HCT116 (cell line): Measurements from ENCODE around the gene PANX2. TPM values are rescaled to one million over a fixed set of nuclear protein-coding genes. Genes with fewer than 3 reads are reported as not detected.
A peak's percentile ranks its signal among the peaks of the same experiment; 100 is the strongest.

Experiments
- ATAC-seq: fragments of 200-7000 bp; cut with Tn5 transposase; 2 replicates; pipeline ENCODE4 v1.9.1; 2020; ENCODE audit warnings: mild to moderate bottlenecking, moderate library complexity
- BruUV-seq: library from RNA; stranded (reverse); fragments of 400-500 nt; replicated peaks from 2 replicates; lab custom pipeline; 2021; lab: Mats Ljungman, UMichigan
- CTCF ChIA-PET: fragments of 300-600 bp; sonication (Branson Sonifier 250); formaldehyde crosslinking; loops from one replicate; lab custom pipeline; 2021; ENCODE audit warnings: antibody characterized with exemption; lab: Charles Lee
- POLR2A ChIA-PET: fragments of 300-600, 350-600 bp; sonication (Branson Sonifier 250); formaldehyde crosslinking; loops from one replicate; lab custom pipeline; 2021; ENCODE audit warnings: antibody characterized with exemption; lab: Charles Lee
- RAD21 ChIA-PET, 2 experiments: fragments of 300-600 bp; sonication (Branson Sonifier 250); formaldehyde crosslinking; loops; one replicate each; lab custom pipeline; 2023; ENCODE audit warnings: low total read pairs in 2 of 2; ENCODE audit not compliant: uncharacterized antibody in 2 of 2, unreplicated experiment in 2 of 2, low non-redundant PET in 1 of 2; lab: Charles Lee
- DNase-seq: peaks from one replicate; pipeline ENCODE4 v3.0.0-alpha.2; 2010; ENCODE audit warnings: low read depth, low spot score
- H2AFZ ChIP-seq: fragments of 200-600 bp; shearing (Covaris generic), sonication (generic); 2 replicates; pipeline ENCODE4 v1.6.1; 2017; ENCODE audit warnings: low read depth, mixed run types, mixed read lengths, antibody characterized with exemption, low read length; ENCODE audit not compliant: poor library complexity, severe bottlenecking
- H3K27ac ChIP-seq: 2 replicates; pipeline ENCODE4 v1.5.1; 2012; ENCODE audit warnings: low read depth, low read length
- H3K27me3 ChIP-seq: fragments of 200-600 bp; sonication (generic); 2 replicates; pipeline ENCODE4 v1.6.1; 2016; ENCODE audit warnings: mixed run types, low read length, mixed read lengths; ENCODE audit not compliant: insufficient read depth
- H3K36me3 ChIP-seq, 2 experiments: fragments of 200-500 bp in 1 of 2; fragments of 200-600 bp in 1 of 2; sonication (Bioruptor generic) in 1 of 2; sonication (generic) in 1 of 2; 2 replicates each; pipeline versions ENCODE4 v1.5.1 to v1.6.1; 2014 to 2016; ENCODE audit warnings: low read length in 2 of 2, inconsistent platforms in 1 of 2, mixed read lengths in 1 of 2, mixed run types in 1 of 2; ENCODE audit not compliant: insufficient read depth in 2 of 2, control insufficient read depth in 1 of 2
- H3K4me1 ChIP-seq, 2 experiments: fragments of 200-600 bp in 1 of 2; sonication (generic) in 1 of 2; 2 replicates each; pipeline versions ENCODE4 v1.5.1 to v1.6.1; 2012 to 2017; ENCODE audit warnings: low read length in 2 of 2, inconsistent platforms in 1 of 2, mild to moderate bottlenecking in 1 of 2, mixed read lengths in 1 of 2, mixed run types in 1 of 2, moderate library complexity in 1 of 2; ENCODE audit not compliant: insufficient read depth in 2 of 2, control insufficient read depth in 1 of 2
- H3K4me2 ChIP-seq: fragments of 200-600 bp; sonication (generic); 2 replicates; pipeline ENCODE4 v1.6.1; 2017; ENCODE audit warnings: mixed run types, low read length, mixed read lengths
- H3K4me3 ChIP-seq, 2 experiments: fragments of 200-600 bp in 1 of 2; sonication (generic) in 1 of 2; replicated peaks in 1 of 2; 2 replicates each; pipeline ENCODE4 v1.5.1; 2011 to 2016; ENCODE audit warnings: low read length in 2 of 2, control low read depth in 1 of 2, low read depth in 1 of 2, mild to moderate bottlenecking in 1 of 2, mixed read lengths in 1 of 2, mixed run types in 1 of 2
- H3K79me2 ChIP-seq: fragments of 200-600 bp; sonication (generic); 2 replicates; pipeline ENCODE4 v1.6.1; 2017; ENCODE audit warnings: mild to moderate bottlenecking, mixed run types, low read length, moderate library complexity, mixed read lengths; ENCODE audit not compliant: insufficient read depth
- H3K9ac ChIP-seq: fragments of 200-600 bp; sonication (generic); 2 replicates; pipeline ENCODE4 v1.6.1; 2016; ENCODE audit warnings: low read length, mixed read lengths
- H3K9me2 ChIP-seq: fragments of 200-600 bp; sonication (generic), shearing (Covaris generic); 2 replicates; pipeline ENCODE4 v1.6.1; 2017; ENCODE audit warnings: mixed run types, mild to moderate bottlenecking, moderate library complexity; ENCODE audit not compliant: insufficient read depth
- H3K9me3 ChIP-seq, 2 experiments: fragments of 200-500 bp in 1 of 2; fragments of 200-600 bp in 1 of 2; sonication (Bioruptor generic) in 1 of 2; sonication (generic) in 1 of 2; 2 replicates each; pipeline ENCODE4 v1.6.1; 2014 to 2017; ENCODE audit warnings: low read length in 2 of 2, mixed read lengths in 2 of 2, inconsistent platforms in 1 of 2, low read depth in 1 of 2, mild to moderate bottlenecking in 1 of 2, mixed run types in 1 of 2, moderate library complexity in 1 of 2; ENCODE audit not compliant: control insufficient read depth in 1 of 2, insufficient read depth in 1 of 2
- H4K20me1 ChIP-seq: fragments of 200-600 bp; sonication (generic), shearing (Covaris generic); 2 replicates; pipeline ENCODE4 v1.6.1; 2017; ENCODE audit warnings: mixed run types, mild to moderate bottlenecking, moderate library complexity; ENCODE audit not compliant: insufficient read depth
- CBX3 ChIP-seq: IDR thresholded peaks from 2 replicates; pipeline ENCODE4 v1.6.1; 2012; ENCODE audit warnings: low read depth
- CEBPB ChIP-seq: IDR thresholded peaks from 2 replicates; pipeline ENCODE4 v1.6.1; 2012; ENCODE audit warnings: low read depth
- ELF1 ChIP-seq: IDR thresholded peaks from 2 replicates; pipeline ENCODE4 v1.6.1; 2012; ENCODE audit warnings: low read depth, borderline replicate concordance
- EZH2 ChIP-seq: fragments of 200-600 bp; sonication (generic); IDR thresholded peaks from 2 replicates; pipeline ENCODE4 v1.6.1; 2017; ENCODE audit warnings: antibody characterized with exemption, mixed run types
- EZH2phosphoT487 ChIP-seq: fragments of 200-600 bp; IDR thresholded peaks from 2 replicates; pipeline ENCODE4 v1.6.1; 2018; ENCODE audit warnings: antibody characterized with exemption, borderline replicate concordance
- FOSL1 ChIP-seq: IDR thresholded peaks from 2 replicates; pipeline ENCODE4 v1.6.1; 2012; ENCODE audit warnings: low read depth
- JUND ChIP-seq: IDR thresholded peaks from 2 replicates; pipeline ENCODE4 v1.6.1; 2012
- POLR2A ChIP-seq: IDR thresholded peaks from 2 replicates; pipeline ENCODE4 v1.7.0; 2011; ENCODE audit warnings: borderline replicate concordance; ENCODE audit not compliant: insufficient read depth, insufficient read length; ENCODE audit errors: extremely low read depth
- SRF ChIP-seq: IDR thresholded peaks from 2 replicates; pipeline ENCODE4 v1.6.1; 2012; ENCODE audit warnings: low read depth
- YY1 ChIP-seq: IDR thresholded peaks from 2 replicates; pipeline ENCODE4 v1.6.1; 2011; ENCODE audit warnings: low read length, low read depth, moderate library complexity, mild to moderate bottlenecking; ENCODE audit not compliant: insufficient replicate concordance; ENCODE audit errors: extremely low read depth
- ZFX ChIP-seq: fragments of 450-650 bp; IDR thresholded peaks from 2 replicates; pipeline ENCODE4 v1.6.1; 2017
- ZNF274 ChIP-seq: fragments of 200-500 bp; sonication (Bioruptor generic); IDR thresholded peaks from 2 replicates; pipeline ENCODE4 v1.6.1; 2014; ENCODE audit warnings: mild to moderate bottlenecking, low read depth, low read length, inconsistent platforms
- intact Hi-C: fragments of 100-400 bp; cut with micrococcal nuclease; formaldehyde crosslinking; loops from 2 replicates; pipeline ENCODE4 v1.10.0; 2022
- total RNA-seq: library from RNA; stranded (reverse); gene quantifications from one replicate; pipeline ENCODE4 v1.2.1, GENCODE V29; 2021; ENCODE audit not compliant: unreplicated experiment
- TF ChIP-seq, protein P1 (sequence below): IDR thresholded peaks from 2 replicates; pipeline ENCODE4 v1.6.1; 2012
- TF ChIP-seq, protein P2 (sequence below): IDR thresholded peaks from 2 replicates; pipeline ENCODE4 v1.6.1; 2012; ENCODE audit warnings: low read depth
- TF ChIP-seq, protein P3 (sequence below), 3 experiments: fragments of 200-600 bp in 1 of 3; sonication (generic) in 1 of 3; IDR thresholded peaks in 2 of 3; conservative IDR thresholded peaks in 1 of 3; 2 replicates each; pipeline ENCODE4 v1.5.1; 2012 to 2017; ENCODE audit warnings: low read depth in 2 of 3, low read length in 2 of 3, antibody characterized with exemption in 1 of 3, borderline replicate concordance in 1 of 3, control low read depth in 1 of 3, mild to moderate bottlenecking in 1 of 3, mixed read lengths in 1 of 3, mixed run types in 1 of 3, moderate library complexity in 1 of 3; ENCODE audit not compliant: insufficient read depth in 1 of 3
- TF ChIP-seq, protein P4 (sequence below): IDR thresholded peaks from 2 replicates; pipeline ENCODE4 v1.6.1; 2011; ENCODE audit warnings: mild to moderate bottlenecking, low read length, moderate library complexity; ENCODE audit not compliant: insufficient replicate concordance; ENCODE audit errors: extremely low read depth
- TF ChIP-seq, protein P5 (sequence below): IDR thresholded peaks from 2 replicates; pipeline ENCODE4 v1.6.1; 2012

PANX2 gene
- total RNA-seq, 1 experiment from 2014 or later: 8.0 TPM

DNA sequence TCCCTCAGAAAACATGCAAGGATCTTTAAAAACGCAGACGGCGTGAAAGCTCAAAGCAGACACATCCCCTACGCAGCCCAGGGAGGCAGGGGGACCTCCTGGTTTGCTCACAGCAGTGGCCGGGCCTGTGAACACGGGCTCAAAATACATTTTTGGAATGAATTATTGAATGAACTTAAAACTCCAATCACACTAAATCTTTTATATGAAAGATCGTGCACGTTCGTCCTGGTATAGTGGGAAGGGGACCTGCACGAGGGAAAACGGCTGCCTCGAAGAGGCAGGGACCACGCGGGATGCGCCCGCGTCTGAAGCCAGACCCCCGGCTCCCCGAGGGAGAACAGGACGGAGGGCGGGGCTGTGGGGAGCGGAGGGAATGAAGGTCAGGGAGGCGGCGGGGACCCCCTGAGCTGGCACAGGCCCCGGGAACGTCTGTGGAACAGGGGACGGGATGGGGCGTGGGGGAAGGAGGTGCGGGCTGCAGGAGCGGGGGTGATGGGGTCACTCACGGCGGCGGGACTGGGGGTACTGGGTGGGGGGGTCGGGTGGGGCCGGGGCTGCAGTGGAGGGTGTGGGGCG, 1.3 kb upstream of the PANX2 start:
- Histone ChIP-seq H3K9me2 (no peaks in the 10 kb centered on the region), H3K27ac (no peak overlapping the region), H3K4me1 (no peaks in the 10 kb centered on the region), H3K9ac (peak overlapping the region; percentile 27; the same call in 1 of the 2 replicates), H3K79me2 (no peaks in the 10 kb centered on the region), H4K20me1 (no peaks in the 10 kb centered on the region), H2AFZ (no peak overlapping the region), H3K27me3 (no peaks in the 10 kb centered on the region), H3K4me2 (peak overlapping the region; percentile 53), H3K36me3 (no peaks in the 10 kb centered on the region), H3K9me3 (no peaks in the 10 kb centered on the region), H3K4me3 (peak overlapping the region; percentile 15 to 37; a peak in 3 of 4 replicates)
- intact Hi-C loops: no loop called here
- ATAC-seq (no peak; the same call in 1 of the 2 replicates), DNase-seq (no peak)
- TF ChIP-seq FOSL1: no peak
- TF ChIP-seq, protein P1, sequence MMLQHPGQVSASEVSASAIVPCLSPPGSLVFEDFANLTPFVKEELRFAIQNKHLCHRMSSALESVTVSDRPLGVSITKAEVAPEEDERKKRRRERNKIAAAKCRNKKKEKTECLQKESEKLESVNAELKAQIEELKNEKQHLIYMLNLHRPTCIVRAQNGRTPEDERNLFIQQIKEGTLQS: no peak
- TF ChIP-seq, protein P2, sequence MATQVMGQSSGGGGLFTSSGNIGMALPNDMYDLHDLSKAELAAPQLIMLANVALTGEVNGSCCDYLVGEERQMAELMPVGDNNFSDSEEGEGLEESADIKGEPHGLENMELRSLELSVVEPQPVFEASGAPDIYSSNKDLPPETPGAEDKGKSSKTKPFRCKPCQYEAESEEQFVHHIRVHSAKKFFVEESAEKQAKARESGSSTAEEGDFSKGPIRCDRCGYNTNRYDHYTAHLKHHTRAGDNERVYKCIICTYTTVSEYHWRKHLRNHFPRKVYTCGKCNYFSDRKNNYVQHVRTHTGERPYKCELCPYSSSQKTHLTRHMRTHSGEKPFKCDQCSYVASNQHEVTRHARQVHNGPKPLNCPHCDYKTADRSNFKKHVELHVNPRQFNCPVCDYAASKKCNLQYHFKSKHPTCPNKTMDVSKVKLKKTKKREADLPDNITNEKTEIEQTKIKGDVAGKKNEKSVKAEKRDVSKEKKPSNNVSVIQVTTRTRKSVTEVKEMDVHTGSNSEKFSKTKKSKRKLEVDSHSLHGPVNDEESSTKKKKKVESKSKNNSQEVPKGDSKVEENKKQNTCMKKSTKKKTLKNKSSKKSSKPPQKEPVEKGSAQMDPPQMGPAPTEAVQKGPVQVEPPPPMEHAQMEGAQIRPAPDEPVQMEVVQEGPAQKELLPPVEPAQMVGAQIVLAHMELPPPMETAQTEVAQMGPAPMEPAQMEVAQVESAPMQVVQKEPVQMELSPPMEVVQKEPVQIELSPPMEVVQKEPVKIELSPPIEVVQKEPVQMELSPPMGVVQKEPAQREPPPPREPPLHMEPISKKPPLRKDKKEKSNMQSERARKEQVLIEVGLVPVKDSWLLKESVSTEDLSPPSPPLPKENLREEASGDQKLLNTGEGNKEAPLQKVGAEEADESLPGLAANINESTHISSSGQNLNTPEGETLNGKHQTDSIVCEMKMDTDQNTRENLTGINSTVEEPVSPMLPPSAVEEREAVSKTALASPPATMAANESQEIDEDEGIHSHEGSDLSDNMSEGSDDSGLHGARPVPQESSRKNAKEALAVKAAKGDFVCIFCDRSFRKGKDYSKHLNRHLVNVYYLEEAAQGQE: no peak
- TF ChIP-seq, protein P3, sequence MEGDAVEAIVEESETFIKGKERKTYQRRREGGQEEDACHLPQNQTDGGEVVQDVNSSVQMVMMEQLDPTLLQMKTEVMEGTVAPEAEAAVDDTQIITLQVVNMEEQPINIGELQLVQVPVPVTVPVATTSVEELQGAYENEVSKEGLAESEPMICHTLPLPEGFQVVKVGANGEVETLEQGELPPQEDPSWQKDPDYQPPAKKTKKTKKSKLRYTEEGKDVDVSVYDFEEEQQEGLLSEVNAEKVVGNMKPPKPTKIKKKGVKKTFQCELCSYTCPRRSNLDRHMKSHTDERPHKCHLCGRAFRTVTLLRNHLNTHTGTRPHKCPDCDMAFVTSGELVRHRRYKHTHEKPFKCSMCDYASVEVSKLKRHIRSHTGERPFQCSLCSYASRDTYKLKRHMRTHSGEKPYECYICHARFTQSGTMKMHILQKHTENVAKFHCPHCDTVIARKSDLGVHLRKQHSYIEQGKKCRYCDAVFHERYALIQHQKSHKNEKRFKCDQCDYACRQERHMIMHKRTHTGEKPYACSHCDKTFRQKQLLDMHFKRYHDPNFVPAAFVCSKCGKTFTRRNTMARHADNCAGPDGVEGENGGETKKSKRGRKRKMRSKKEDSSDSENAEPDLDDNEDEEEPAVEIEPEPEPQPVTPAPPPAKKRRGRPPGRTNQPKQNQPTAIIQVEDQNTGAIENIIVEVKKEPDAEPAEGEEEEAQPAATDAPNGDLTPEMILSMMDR (IDR thresholded peaks at IDR 0.05 in 2 of 3, conservative IDR thresholded peaks at IDR 0.05 in 1 of 3; ENCODE audit: borderline replicate concordance in 1 of 3, insufficient read depth in 1 of 3, low read depth in 2 of 3, low read length in 2 of 3): no peak
- TF ChIP-seq, protein P4, sequence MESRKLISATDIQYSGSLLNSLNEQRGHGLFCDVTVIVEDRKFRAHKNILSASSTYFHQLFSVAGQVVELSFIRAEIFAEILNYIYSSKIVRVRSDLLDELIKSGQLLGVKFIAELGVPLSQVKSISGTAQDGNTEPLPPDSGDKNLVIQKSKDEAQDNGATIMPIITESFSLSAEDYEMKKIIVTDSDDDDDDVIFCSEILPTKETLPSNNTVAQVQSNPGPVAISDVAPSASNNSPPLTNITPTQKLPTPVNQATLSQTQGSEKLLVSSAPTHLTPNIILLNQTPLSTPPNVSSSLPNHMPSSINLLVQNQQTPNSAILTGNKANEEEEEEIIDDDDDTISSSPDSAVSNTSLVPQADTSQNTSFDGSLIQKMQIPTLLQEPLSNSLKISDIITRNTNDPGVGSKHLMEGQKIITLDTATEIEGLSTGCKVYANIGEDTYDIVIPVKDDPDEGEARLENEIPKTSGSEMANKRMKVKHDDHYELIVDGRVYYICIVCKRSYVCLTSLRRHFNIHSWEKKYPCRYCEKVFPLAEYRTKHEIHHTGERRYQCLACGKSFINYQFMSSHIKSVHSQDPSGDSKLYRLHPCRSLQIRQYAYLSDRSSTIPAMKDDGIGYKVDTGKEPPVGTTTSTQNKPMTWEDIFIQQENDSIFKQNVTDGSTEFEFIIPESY: no peak
- TF ChIP-seq EZH2phosphoT487: no peak
- no peak for TF ChIP-seq SRF
- TF ChIP-seq JUND: no peak
- no peak for TF ChIP-seq YY1
- TF ChIP-seq ZNF274: no peak
- TF ChIP-seq CEBPB: no peak
- TF ChIP-seq ELF1: no peak
- TF ChIP-seq ZFX: no peak
- TF ChIP-seq, protein P5, sequence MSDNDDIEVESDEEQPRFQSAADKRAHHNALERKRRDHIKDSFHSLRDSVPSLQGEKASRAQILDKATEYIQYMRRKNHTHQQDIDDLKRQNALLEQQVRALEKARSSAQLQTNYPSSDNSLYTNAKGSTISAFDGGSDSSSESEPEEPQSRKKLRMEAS: no peak
- no peak for TF ChIP-seq CBX3
- no peak for TF ChIP-seq EZH2
- no peak for TF ChIP-seq POLR2A
- no TSS peak for BruUV-seq
- POLR2A ChIA-PET: no interaction called here
- RAD21 ChIA-PET: no interaction called here
- CTCF ChIA-PET: no interaction called here
